ENCODE results near the gene ZNF791.

DNA sequence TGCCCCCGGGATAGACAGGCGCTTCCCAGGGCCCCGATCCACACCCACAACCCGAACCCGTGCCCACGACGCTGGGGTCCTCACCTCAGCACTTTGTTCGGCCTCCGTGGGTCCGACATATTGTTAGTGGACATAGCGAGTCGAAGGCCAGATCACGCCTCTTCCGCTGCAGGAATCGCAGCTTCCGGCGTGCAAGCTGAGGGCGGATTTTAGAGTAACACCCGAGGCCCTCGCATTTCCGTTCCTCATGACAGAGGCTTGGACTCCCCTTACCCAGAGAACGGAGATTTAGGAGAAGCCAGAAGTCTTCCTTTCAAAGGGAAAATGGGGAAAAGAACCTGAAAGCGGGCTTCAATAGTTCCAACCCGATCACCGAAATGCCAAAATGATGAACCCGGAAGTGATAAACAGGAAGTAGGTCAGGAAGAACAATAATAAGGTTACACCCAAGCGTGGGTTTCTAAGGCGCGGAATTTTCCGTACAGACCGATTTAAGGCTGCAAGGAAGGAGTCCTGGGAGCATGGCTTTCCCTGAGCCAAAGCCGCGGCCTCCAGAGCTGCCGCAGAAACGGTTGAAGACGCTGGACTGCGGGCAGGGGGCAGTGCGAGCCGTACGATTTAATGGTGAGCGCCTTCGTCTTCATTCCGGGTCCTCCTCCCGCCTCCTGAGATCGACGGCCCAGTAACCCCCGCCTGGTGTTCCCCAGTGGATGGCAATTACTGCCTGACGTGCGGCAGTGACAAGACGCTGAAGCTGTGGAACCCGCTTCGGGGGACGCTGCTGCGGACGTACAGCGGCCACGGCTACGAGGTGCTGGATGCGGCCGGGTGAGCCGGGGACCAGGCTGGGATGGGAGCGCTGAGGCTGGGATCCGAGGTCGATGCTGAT, 58.8 kb downstream of the ZNF791 start:
- peak; percentile 57 for TF ChIP-seq POLR2AphosphoS5 (IDR thresholded peaks at IDR 0.05; ENCODE audit: low read depth)
- TF ChIP-seq, protein P1, sequence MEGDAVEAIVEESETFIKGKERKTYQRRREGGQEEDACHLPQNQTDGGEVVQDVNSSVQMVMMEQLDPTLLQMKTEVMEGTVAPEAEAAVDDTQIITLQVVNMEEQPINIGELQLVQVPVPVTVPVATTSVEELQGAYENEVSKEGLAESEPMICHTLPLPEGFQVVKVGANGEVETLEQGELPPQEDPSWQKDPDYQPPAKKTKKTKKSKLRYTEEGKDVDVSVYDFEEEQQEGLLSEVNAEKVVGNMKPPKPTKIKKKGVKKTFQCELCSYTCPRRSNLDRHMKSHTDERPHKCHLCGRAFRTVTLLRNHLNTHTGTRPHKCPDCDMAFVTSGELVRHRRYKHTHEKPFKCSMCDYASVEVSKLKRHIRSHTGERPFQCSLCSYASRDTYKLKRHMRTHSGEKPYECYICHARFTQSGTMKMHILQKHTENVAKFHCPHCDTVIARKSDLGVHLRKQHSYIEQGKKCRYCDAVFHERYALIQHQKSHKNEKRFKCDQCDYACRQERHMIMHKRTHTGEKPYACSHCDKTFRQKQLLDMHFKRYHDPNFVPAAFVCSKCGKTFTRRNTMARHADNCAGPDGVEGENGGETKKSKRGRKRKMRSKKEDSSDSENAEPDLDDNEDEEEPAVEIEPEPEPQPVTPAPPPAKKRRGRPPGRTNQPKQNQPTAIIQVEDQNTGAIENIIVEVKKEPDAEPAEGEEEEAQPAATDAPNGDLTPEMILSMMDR (IDR thresholded peaks at IDR 0.05; ENCODE audit: insufficient read depth, low read length): no peak

Measured in HL-60 (cell line).